OCI-LY7 (cell line): ENCODE data around the gene FNDC3B.

Experiments
- EZH2phosphoT487 ChIP-seq: fragments of 200-600 bp; sonication (generic); IDR thresholded peaks from 2 replicates; pipeline ENCODE4 v1.6.1; 2018; ENCODE audit warnings: low read depth, borderline replicate concordance, mild to moderate bottlenecking, mixed run types, antibody characterized with exemption, low read length, moderate library complexity, mixed read lengths
- TF ChIP-seq, protein P1 (sequence below): fragments of 200-600 bp; sonication (generic); conservative IDR thresholded peaks from 2 replicates; pipeline ENCODE4 v1.5.1; 2014; ENCODE audit warnings: mild to moderate bottlenecking, antibody characterized with exemption, low read length, moderate library complexity, mixed read lengths

DNA sequence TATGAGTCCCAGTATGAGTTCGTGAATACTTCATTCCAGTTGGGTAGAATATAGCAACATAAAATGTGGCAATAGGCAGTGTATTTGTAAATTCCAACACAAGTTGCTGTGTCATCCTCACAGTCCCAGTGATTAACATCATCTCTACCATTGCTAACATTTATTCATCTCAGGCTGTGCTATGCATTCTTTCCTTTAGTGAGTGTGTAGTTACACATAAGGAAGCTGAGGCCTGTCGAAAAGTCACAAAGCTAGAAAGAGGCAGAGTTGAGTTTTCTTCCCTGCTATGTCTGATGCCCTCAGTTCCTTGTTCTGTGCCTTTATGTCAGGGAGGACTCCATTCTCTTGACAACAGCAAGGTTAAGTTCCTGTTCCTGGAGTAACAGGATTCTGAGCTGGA, 96.4 kb downstream of the FNDC3B start:
- TF ChIP-seq, protein P1, sequence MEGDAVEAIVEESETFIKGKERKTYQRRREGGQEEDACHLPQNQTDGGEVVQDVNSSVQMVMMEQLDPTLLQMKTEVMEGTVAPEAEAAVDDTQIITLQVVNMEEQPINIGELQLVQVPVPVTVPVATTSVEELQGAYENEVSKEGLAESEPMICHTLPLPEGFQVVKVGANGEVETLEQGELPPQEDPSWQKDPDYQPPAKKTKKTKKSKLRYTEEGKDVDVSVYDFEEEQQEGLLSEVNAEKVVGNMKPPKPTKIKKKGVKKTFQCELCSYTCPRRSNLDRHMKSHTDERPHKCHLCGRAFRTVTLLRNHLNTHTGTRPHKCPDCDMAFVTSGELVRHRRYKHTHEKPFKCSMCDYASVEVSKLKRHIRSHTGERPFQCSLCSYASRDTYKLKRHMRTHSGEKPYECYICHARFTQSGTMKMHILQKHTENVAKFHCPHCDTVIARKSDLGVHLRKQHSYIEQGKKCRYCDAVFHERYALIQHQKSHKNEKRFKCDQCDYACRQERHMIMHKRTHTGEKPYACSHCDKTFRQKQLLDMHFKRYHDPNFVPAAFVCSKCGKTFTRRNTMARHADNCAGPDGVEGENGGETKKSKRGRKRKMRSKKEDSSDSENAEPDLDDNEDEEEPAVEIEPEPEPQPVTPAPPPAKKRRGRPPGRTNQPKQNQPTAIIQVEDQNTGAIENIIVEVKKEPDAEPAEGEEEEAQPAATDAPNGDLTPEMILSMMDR = no peak
- no peak for TF ChIP-seq EZH2phosphoT487
